Measurements from ENCODE around the gene SLC16A5. TPM values are rescaled to one million over a fixed set of nuclear protein-coding genes. Genes with fewer than 3 reads are reported as not detected.
A peak's percentile ranks its signal among the peaks of the same experiment; 100 is the strongest.

Gene SLC16A5
- total RNA-seq, 1 donor from 2014 or later, result 19.1 TPM

DNA sequence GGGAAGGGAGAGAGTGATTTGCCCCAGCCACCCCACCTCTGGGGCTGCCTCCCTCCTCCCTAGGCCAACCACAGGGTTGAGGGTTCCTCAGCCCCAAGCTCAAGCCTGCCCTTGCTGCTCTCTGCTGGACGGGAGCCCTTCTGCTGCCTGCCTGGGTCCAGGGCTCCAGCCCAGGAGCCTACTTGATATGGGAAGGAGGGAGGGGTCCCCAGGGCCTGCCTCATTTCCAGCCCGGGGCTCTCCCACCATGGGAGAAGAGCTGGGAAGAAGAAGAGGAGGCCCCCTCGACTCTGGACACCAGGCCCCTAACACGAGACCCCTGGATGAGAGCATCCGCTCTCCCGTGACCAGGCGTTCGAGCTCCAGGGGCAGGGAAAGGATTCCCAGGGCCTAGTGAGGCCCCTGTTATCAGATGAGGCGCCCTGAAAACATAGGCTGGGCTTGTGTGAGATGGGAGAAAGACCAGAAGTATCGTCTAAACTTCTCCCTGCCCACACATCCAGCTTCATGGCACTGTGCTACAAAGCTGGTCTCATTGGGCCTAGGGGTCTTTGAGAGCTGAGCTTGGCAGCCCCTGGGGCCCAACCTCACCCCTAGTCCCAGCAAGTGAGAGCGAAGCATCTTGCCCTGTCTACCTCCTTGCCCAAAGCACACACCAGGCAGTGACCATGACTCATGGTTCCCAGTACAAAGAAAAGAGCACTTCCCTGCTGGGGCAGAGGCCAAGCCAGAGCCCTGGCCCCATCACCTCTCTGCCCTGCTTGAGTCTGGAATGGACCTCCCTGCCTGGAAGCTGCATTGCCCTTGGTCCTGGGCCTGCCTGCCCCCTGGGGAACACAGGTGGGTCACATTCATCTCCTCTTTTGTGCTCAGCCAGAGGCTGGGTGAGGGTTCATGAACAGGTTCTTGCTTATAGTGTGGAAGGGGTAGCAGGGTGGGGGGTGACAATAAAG, 987 bp downstream of the SLC16A5 start:
- TF ChIP-seq CTCF (IDR thresholded peaks at IDR 0.05; ENCODE audit: insufficient read depth, low read length, poor library complexity, severe bottlenecking), result no peak
- DNase-seq (ENCODE audit: low read depth), result no peak
- Histone ChIP-seq H3K27me3 (ENCODE audit: control insufficient read depth, insufficient read depth, low read length) (no peaks in the 10 kb centered on the region), H3K4me3 (ENCODE audit: low read depth, low read length) (peak overlapping the region; percentile 67), H3K36me3 (ENCODE audit: control insufficient read depth, insufficient read depth, low read length) (no peaks in the 10 kb centered on the region)

GRCh38 chr17:75090871-75091854, 3.4 kb downstream of the SLC16A5 start:
- no peaks in the 10 kb centered on the region for H3K27me3 ChIP-seq (ENCODE audit: control insufficient read depth, insufficient read depth, low read length)
- TF ChIP-seq CTCF (IDR thresholded peaks at IDR 0.05; ENCODE audit: insufficient read depth, low read length, poor library complexity, severe bottlenecking), result no peak
- H3K36me3 ChIP-seq (ENCODE audit: control insufficient read depth, insufficient read depth, low read length), result peaks cover 1% of the 10 kb centered on the region
- H3K4me3 ChIP-seq (ENCODE audit: low read depth, low read length), result no peak overlapping the region
- no peak for DNase-seq (ENCODE audit: low read depth)

- H3K4me3 ChIP-seq (ENCODE audit: low read depth, low read length), result no peak overlapping the region
- no peak for TF ChIP-seq CTCF (IDR thresholded peaks at IDR 0.05; ENCODE audit: insufficient read depth, low read length, poor library complexity, severe bottlenecking)
Measured at GRCh38 chr17:75091855-75092327, 4.1 kb downstream of the SLC16A5 start.

DNA sequence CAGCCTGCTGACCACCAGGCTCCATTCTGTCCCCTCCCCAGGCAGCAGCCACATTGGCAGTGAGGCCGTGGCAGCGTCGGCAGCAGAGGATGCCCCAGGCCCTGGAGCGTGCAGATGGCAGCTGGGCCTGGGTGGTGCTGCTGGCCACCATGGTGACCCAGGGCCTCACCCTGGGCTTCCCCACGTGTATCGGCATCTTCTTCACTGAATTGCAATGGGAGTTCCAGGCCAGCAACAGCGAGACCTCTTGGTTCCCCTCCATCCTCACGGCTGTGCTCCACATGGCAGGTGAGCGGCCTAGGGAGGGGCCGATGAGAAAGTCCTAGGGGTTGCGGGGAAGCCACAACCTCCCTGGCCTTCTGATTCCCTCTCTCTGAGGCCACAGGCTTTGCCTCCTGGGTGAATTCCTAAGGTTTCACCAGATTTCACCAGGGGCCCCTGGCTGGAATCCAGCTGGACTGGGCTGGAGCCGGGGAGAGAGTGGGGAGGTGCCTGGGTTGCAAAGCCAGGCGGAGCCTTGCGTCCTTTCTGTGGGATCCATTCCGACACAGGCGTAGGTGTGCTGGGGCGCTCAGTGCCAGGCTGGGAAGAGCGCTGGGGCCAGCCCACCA, 5.9 kb downstream of the SLC16A5 start:
- H3K36me3 ChIP-seq (ENCODE audit: control insufficient read depth, insufficient read depth, low read length), result peaks cover 1% of the 10 kb centered on the region
- no peak for DNase-seq (ENCODE audit: low read depth)
- no peaks in the 10 kb centered on the region for H3K27me3 ChIP-seq (ENCODE audit: control insufficient read depth, insufficient read depth, low read length)
- no peak for TF ChIP-seq CTCF (IDR thresholded peaks at IDR 0.05; ENCODE audit: insufficient read depth, low read length, poor library complexity, severe bottlenecking)
- no peak overlapping the region for H3K4me3 ChIP-seq (ENCODE audit: low read depth, low read length)

More at GRCh38 chr17:75091855-75092327, 4.1 kb downstream of the SLC16A5 start:
- Histone ChIP-seq H3K36me3 (ENCODE audit: control insufficient read depth, insufficient read depth, low read length) (peaks cover 1% of the 10 kb centered on the region), H3K27me3 (ENCODE audit: control insufficient read depth, insufficient read depth, low read length) (no peaks in the 10 kb centered on the region)
- no peak for DNase-seq (ENCODE audit: low read depth)

DNA sequence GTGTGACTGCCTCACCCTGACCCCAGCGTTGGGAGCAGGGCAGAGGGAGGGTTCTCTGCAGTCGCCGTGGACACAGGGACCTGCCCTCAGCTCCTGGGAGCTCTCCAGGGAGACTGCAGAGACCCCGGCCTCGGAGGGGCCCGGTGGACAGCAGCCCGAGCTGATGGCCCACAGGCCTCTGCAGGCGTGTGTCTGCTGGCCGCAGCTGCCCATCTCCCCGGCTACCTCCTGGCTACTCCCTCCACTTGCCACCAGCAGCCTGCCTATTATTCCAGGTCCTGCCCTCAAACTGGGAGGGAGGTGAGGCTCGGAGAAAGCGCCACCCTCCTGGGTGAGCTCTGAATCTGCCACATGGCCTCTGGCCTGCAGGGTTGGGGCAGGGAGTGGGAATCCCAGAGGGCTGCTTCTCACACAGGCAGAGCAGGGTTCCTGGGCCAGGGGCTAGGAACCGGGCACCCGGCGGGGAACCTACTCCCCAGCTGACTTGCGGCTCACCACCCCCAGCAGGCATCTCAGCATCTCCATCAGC, 7.2 kb downstream of the SLC16A5 start:
- H3K4me3 ChIP-seq (ENCODE audit: low read depth, low read length), result no peak overlapping the region
- DNase-seq (ENCODE audit: low read depth), result no peak
- H3K27me3 ChIP-seq (ENCODE audit: control insufficient read depth, insufficient read depth, low read length), result no peaks in the 10 kb centered on the region
- no peak for TF ChIP-seq CTCF (IDR thresholded peaks at IDR 0.05; ENCODE audit: insufficient read depth, low read length, poor library complexity, severe bottlenecking)
- peaks cover 1% of the 10 kb centered on the region for H3K36me3 ChIP-seq (ENCODE audit: control insufficient read depth, insufficient read depth, low read length)
